ENCODE results near the gene ALG1L2. TPM values are rescaled to one million over a fixed set of nuclear protein-coding genes. Genes with fewer than 3 reads are reported as not detected.
A peak's percentile ranks its signal among the peaks of the same experiment; 100 is the strongest.
"Not testable (repeated sequence)": the region's sequence is repeated elsewhere in the genome, so short reads cannot be mapped to it uniquely, and the experiment has no call there.

The ALG1L2 gene
- total RNA-seq, 1 experiment from 2014 or later = not detected

DNA sequence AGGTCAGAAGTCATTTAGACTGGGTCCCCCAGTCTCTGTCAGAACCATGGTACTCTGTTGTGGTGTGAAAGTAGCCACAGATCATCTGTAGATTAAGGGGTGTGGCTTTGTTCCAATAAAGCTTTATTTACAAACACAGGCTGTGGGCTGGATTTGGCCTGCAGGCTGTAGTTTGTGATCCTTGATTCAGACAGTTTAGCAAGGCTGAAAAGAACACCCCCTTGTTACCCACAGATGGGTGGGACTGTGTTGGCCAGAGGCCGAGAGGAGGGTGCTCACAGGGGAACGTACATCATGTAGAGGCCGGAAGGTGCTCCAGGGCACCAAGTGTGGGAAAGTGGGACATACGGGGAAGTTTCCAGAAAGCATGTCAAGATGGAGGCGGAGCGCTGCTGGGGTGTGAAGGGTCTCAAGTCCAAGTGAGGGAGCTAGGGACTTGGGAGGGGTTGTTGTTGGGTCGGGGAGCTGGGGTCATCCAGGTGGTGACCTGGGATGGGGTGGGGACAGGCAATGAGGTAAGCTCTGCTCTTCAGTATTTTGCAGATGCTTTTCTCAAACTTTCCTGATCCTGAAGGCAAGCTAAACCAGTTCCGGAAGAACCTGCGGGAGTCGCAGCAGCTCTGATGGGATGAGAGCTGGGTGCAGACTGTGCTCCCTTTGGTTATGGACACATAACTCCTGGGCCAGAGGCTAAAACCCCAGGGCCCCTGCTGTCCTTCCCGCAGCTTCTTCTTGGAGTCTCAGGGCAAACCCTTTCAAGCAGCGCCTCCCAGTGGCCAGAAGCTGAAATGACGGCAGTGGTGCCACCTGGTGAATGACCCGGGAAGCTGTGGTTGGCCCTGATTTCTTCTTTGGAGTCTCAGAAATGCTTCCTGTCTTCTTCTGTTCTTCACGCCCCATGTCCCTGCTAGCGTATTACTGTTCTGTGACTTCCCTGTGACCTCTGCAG, 16.3 kb downstream of the ALG1L2 start:
- H3K4me1 ChIP-seq (ENCODE audit: insufficient read depth, low read length, poor library complexity, severe bottlenecking); H3K36me3 ChIP-seq (ENCODE audit: insufficient read depth, low read length, poor library complexity, severe bottlenecking); H3K4me3 ChIP-seq (ENCODE audit: low read depth, low read length, poor library complexity, severe bottlenecking); H3K27me3 ChIP-seq (replicated peaks; ENCODE audit: insufficient read depth, low read depth, low read length, poor library complexity); H3K27ac ChIP-seq (ENCODE audit: low read depth, low read length, poor library complexity, severe bottlenecking); DNase-seq (ENCODE audit: low spot score); POLR2A ChIA-PET (ENCODE audit: low non-redundant PET); H3K9me3 ChIP-seq (ENCODE audit: low read depth, low read length, poor library complexity, severe bottlenecking); BruUV-seq (replicated peaks): not testable (repeated sequence)
- TF ChIP-seq, protein P1, sequence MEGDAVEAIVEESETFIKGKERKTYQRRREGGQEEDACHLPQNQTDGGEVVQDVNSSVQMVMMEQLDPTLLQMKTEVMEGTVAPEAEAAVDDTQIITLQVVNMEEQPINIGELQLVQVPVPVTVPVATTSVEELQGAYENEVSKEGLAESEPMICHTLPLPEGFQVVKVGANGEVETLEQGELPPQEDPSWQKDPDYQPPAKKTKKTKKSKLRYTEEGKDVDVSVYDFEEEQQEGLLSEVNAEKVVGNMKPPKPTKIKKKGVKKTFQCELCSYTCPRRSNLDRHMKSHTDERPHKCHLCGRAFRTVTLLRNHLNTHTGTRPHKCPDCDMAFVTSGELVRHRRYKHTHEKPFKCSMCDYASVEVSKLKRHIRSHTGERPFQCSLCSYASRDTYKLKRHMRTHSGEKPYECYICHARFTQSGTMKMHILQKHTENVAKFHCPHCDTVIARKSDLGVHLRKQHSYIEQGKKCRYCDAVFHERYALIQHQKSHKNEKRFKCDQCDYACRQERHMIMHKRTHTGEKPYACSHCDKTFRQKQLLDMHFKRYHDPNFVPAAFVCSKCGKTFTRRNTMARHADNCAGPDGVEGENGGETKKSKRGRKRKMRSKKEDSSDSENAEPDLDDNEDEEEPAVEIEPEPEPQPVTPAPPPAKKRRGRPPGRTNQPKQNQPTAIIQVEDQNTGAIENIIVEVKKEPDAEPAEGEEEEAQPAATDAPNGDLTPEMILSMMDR (conservative IDR thresholded peaks at IDR 0.05; ENCODE audit: low read depth, low read length) = peak; percentile 57
- intact Hi-C loops (cut with micrococcal nuclease; ENCODE audit: unreplicated experiment) = loop anchor here (2.0 to 10.0 kb wide), 3 partner anchors 155 to 613 kb away; no protein-coding TSS in a partner anchor
- CTCF ChIA-PET = interaction anchor here (2.0 kb wide), 1 partner anchor 156 kb away, joined by 14 read pairs; no protein-coding TSS in a partner anchor

DNA sequence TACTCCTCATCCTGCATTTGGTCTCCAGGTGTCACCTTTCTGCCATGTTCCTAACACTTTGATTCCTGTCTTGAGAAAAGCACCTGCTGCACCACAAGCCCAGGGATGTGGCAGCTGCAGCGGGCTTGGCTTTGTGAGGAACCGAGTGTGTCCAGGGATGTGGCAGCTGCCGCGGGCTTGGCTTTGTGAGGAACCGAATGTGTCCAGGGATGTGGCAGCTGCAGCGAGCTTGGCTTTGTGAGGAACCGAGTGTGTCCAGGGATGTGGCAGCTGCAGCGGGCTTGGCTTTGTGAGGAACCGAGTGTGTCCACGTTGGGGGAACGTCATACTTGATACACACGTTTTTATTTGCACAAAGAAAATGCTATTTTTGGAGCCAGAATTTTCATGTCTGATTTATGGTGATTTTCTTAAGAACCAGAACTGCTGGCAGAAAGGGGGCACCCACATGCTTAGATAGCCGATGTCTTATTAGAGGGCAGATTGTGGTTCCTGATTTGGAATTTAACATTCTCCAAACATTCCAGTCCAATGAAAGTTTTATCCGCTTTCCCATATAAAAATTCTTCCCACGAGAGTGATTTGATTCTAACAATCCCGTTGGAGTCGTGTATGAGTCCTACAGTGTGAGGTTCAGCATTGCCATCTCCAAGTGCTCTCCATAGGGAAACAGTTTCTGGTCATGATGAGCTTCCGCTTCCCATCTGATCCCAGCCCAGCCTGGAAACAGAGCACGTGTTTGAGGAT, 17.2 kb downstream of the ALG1L2 start:
- CTCF ChIA-PET = interaction anchor here (2.0 kb wide), 1 partner anchor 156 kb away, joined by 14 read pairs; no protein-coding TSS in a partner anchor
- POLR2A ChIA-PET (ENCODE audit: low non-redundant PET); H3K36me3 ChIP-seq (ENCODE audit: insufficient read depth, low read length, poor library complexity, severe bottlenecking); H3K27me3 ChIP-seq (replicated peaks; ENCODE audit: insufficient read depth, low read depth, low read length, poor library complexity); H3K9me3 ChIP-seq (ENCODE audit: low read depth, low read length, poor library complexity, severe bottlenecking); H3K27ac ChIP-seq (ENCODE audit: low read depth, low read length, poor library complexity, severe bottlenecking); H3K4me1 ChIP-seq (ENCODE audit: insufficient read depth, low read length, poor library complexity, severe bottlenecking); DNase-seq (ENCODE audit: low spot score); H3K4me3 ChIP-seq (ENCODE audit: low read depth, low read length, poor library complexity, severe bottlenecking); BruUV-seq (replicated peaks): not testable (repeated sequence)
- intact Hi-C loops (cut with micrococcal nuclease; ENCODE audit: unreplicated experiment) = loop anchor here (2.0 to 10.0 kb wide), 3 partner anchors 156 to 614 kb away; no protein-coding TSS in a partner anchor

DNA sequence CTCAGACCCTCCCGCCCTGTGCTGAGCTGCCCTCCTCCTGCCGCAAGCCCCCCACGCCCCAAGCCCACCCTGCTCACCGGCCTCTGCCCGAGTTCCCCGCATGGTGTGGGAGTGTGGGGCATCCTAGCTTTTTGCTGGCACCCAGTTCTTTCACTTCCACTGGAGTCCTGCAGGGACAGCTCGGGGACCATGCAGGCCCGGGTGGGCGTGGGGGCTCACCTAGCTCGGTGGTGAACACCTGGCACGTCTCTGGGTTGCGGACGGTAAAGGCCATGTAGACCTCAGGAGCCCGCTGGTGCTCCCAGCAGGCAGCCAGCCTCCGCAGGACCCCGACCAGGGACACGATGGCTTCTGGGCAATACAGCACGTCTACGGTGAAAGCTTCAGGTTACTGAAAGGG, 20.9 kb downstream of the ALG1L2 start:
- POLR2A ChIA-PET (ENCODE audit: low non-redundant PET); H3K36me3 ChIP-seq (ENCODE audit: insufficient read depth, low read length, poor library complexity, severe bottlenecking); H3K27me3 ChIP-seq (replicated peaks; ENCODE audit: insufficient read depth, low read depth, low read length, poor library complexity); DNase-seq (ENCODE audit: low spot score); H3K4me3 ChIP-seq (ENCODE audit: low read depth, low read length, poor library complexity, severe bottlenecking); CTCF ChIA-PET; H3K9me3 ChIP-seq (ENCODE audit: low read depth, low read length, poor library complexity, severe bottlenecking); BruUV-seq (replicated peaks); H3K27ac ChIP-seq (ENCODE audit: low read depth, low read length, poor library complexity, severe bottlenecking); intact Hi-C loops (cut with micrococcal nuclease; ENCODE audit: unreplicated experiment); H3K4me1 ChIP-seq (ENCODE audit: insufficient read depth, low read length, poor library complexity, severe bottlenecking): not testable (repeated sequence)

DNA sequence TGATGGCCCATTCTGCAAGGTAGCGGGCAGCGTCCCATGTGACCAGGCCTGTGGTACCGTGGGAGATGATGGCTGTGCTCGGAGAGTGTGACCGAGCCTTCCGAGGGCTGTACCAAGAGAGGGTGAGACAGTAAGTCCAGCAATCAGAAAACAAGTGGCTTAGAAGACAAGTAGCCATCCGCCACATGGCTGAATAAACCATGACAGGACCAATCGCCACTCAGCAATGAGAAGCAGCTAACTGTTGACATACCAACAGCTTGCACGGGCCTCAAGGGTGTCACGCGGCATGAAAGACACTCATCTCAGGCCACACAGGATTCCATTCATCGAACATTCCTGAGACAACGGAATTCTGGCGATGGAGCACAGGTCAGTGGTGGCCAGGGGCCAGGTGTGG, 22.6 kb downstream of the ALG1L2 start:
- H3K27me3 ChIP-seq (replicated peaks; ENCODE audit: insufficient read depth, low read depth, low read length, poor library complexity); H3K27ac ChIP-seq (ENCODE audit: low read depth, low read length, poor library complexity, severe bottlenecking); H3K4me3 ChIP-seq (ENCODE audit: low read depth, low read length, poor library complexity, severe bottlenecking); CTCF ChIA-PET; H3K9me3 ChIP-seq (ENCODE audit: low read depth, low read length, poor library complexity, severe bottlenecking); H3K4me1 ChIP-seq (ENCODE audit: insufficient read depth, low read length, poor library complexity, severe bottlenecking); BruUV-seq (replicated peaks); intact Hi-C loops (cut with micrococcal nuclease; ENCODE audit: unreplicated experiment); POLR2A ChIA-PET (ENCODE audit: low non-redundant PET); DNase-seq (ENCODE audit: low spot score); H3K36me3 ChIP-seq (ENCODE audit: insufficient read depth, low read length, poor library complexity, severe bottlenecking): not testable (repeated sequence)

DNA sequence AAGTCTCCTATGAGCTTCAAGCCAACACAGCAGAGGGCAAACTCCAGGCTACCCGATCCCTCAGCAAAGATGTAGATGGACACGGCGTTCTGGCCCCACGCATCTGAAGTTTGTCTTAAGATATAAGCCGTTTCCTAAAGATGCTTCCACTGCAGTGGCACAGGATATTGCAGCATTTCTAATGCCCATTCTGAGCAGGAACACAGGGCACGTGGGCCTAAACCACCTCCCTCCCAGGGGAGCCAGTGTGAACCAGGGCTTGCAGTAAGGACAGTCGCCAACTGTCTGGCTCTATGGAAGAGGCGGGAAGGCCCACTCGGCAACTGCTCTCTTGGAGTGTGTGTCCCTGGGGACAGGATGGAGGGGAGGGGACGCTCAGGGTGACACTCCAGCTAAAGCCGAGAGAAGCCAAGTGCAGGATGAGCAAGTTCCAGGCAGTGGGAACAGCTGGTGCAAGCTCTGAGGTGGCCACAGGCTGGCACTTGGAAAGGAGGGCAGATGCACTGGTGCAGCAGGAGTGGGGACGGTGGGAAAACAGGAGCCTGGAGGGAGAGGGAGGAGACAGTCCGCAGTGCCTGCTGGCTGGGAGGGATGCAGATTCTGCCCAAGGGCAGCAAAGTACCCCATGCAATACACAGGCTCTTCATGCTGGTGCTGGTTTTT, 25.8 kb downstream of the ALG1L2 start:
- H3K9me3 ChIP-seq (ENCODE audit: low read depth, low read length, poor library complexity, severe bottlenecking); H3K27me3 ChIP-seq (replicated peaks; ENCODE audit: insufficient read depth, low read depth, low read length, poor library complexity); H3K27ac ChIP-seq (ENCODE audit: low read depth, low read length, poor library complexity, severe bottlenecking); BruUV-seq (replicated peaks); intact Hi-C loops (cut with micrococcal nuclease; ENCODE audit: unreplicated experiment); DNase-seq (ENCODE audit: low spot score); H3K4me1 ChIP-seq (ENCODE audit: insufficient read depth, low read length, poor library complexity, severe bottlenecking); H3K4me3 ChIP-seq (ENCODE audit: low read depth, low read length, poor library complexity, severe bottlenecking); H3K36me3 ChIP-seq (ENCODE audit: insufficient read depth, low read length, poor library complexity, severe bottlenecking); POLR2A ChIA-PET (ENCODE audit: low non-redundant PET): not testable (repeated sequence)
- CTCF ChIA-PET = interaction anchor here (0.6 kb wide), 1 partner anchor 148 kb away, joined by 3 read pairs; no protein-coding TSS in a partner anchor

DNA sequence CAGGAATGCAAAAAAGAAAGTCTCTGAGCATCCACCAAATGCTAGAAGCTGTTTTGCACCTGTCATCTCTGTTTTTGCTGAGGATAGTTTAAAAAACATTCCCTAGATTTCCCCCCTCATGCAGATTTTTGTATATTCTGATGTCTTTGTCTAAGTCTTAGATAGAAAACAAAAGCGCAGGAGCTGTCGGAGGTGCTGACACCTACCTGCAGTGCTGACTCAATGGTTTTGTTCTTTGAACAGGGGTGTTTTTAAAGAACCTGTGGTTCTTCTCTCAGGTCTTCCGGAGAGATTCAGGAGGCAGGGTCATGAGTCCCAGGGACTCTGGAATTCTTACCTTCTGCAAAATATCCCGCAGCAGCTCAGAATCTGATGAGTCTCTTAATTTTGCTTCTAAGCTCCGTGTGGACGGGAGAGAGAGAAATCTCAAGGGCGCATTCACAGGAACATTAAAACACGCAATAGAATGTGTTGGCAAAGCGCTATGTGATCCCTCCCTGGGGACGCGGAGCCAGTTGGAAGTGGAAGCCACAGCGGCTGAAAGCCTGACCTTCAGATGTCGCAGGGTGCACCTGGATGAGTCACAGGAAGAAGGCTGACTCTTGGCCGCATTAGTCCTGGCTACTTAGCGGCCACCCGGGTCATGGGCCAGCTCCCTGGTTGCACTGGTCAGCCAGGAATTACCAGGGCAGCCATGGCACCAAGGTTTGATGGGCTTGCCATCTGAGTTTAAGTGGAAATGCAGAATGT, 27.4 kb downstream of the ALG1L2 start:
- H3K9me3 ChIP-seq (ENCODE audit: low read depth, low read length, poor library complexity, severe bottlenecking); H3K4me3 ChIP-seq (ENCODE audit: low read depth, low read length, poor library complexity, severe bottlenecking); H3K4me1 ChIP-seq (ENCODE audit: insufficient read depth, low read length, poor library complexity, severe bottlenecking); CTCF ChIA-PET; DNase-seq (ENCODE audit: low spot score); POLR2A ChIA-PET (ENCODE audit: low non-redundant PET); BruUV-seq (replicated peaks); intact Hi-C loops (cut with micrococcal nuclease; ENCODE audit: unreplicated experiment); H3K27me3 ChIP-seq (replicated peaks; ENCODE audit: insufficient read depth, low read depth, low read length, poor library complexity); H3K27ac ChIP-seq (ENCODE audit: low read depth, low read length, poor library complexity, severe bottlenecking); H3K36me3 ChIP-seq (ENCODE audit: insufficient read depth, low read length, poor library complexity, severe bottlenecking): not testable (repeated sequence)

Measured in A673 (cell line).